ENCODE measurements around the gene SMG6. TPM values are rescaled to one million over a fixed set of nuclear protein-coding genes. Genes with fewer than 3 reads are reported as not detected.
"Not testable (repeated sequence)": the region's sequence is repeated elsewhere in the genome, so short reads cannot be mapped to it uniquely, and the experiment has no call there.

Gene SMG6
- total RNA-seq, 1 experiment from 2014 or later: 13.5 TPM

GRCh38 chr17:2172077-2172851 is 131.3 kb downstream of the SMG6 start:
- CTCF ChIA-PET: interaction anchor here (0.6 kb wide), 1 partner anchor 643 kb away, joined by 3 read pairs; no protein-coding TSS in a partner anchor
- H3K4me3 Mint-ChIP-seq (ENCODE audit: low read depth, unreplicated experiment): no peak overlapping the region
- TF ChIP-seq, protein P1, sequence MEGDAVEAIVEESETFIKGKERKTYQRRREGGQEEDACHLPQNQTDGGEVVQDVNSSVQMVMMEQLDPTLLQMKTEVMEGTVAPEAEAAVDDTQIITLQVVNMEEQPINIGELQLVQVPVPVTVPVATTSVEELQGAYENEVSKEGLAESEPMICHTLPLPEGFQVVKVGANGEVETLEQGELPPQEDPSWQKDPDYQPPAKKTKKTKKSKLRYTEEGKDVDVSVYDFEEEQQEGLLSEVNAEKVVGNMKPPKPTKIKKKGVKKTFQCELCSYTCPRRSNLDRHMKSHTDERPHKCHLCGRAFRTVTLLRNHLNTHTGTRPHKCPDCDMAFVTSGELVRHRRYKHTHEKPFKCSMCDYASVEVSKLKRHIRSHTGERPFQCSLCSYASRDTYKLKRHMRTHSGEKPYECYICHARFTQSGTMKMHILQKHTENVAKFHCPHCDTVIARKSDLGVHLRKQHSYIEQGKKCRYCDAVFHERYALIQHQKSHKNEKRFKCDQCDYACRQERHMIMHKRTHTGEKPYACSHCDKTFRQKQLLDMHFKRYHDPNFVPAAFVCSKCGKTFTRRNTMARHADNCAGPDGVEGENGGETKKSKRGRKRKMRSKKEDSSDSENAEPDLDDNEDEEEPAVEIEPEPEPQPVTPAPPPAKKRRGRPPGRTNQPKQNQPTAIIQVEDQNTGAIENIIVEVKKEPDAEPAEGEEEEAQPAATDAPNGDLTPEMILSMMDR (IDR thresholded peaks at IDR 0.05; ENCODE audit: unreplicated experiment): no peak
- peaks cover 3% of the 10 kb centered on the region for H3K36me3 Mint-ChIP-seq (ENCODE audit: insufficient read depth, unreplicated experiment)
- no peaks in the 10 kb centered on the region for H3K9me3 Mint-ChIP-seq (ENCODE audit: low read depth, unreplicated experiment)
- intact Hi-C loops (cut with micrococcal nuclease; ENCODE audit: unreplicated experiment): no loop called here
- DNase-seq: no peak
- H3K27ac Mint-ChIP-seq (ENCODE audit: unreplicated experiment): no peak overlapping the region
- H3K27me3 Mint-ChIP-seq (ENCODE audit: unreplicated experiment): no peaks in the 10 kb centered on the region
- H3K4me1 Mint-ChIP-seq (ENCODE audit: low read depth, unreplicated experiment): no peaks in the 10 kb centered on the region
- BruUV-seq (replicated peaks): no TSS peak

DNA sequence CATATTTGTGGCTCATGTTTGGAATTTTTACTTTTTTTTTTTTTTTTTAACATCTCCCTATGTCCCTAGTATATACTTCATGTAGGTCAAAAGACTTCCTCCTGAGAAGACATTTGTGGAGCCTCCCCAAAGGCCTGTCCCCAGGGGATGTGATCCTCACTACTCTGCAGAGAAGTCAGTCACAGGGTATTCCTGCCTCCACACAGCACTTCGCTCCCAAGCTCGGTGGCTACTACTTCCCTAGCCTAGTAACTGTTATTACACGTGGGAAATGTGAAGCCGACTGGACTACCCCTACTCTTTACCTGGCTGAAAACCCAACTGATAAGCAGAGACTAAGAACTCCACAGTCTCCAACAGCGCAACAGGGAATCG is 131.9 kb downstream of the SMG6 start:
- no peak for DNase-seq
- CTCF ChIA-PET: interaction anchor here (0.6 kb wide), 1 partner anchor 644 kb away, joined by 3 read pairs; no protein-coding TSS in a partner anchor
- Mint-ChIP-seq H3K9me3 (ENCODE audit: low read depth, unreplicated experiment) (no peaks in the 10 kb centered on the region), H3K4me3 (ENCODE audit: low read depth, unreplicated experiment) (no peak overlapping the region), H3K36me3 (ENCODE audit: insufficient read depth, unreplicated experiment) (peaks cover 3% of the 10 kb centered on the region), H3K27ac (ENCODE audit: unreplicated experiment) (no peak overlapping the region), H3K27me3 (ENCODE audit: unreplicated experiment) (no peaks in the 10 kb centered on the region), H3K4me1 (ENCODE audit: low read depth, unreplicated experiment) (no peaks in the 10 kb centered on the region)
- TF ChIP-seq, protein P1 (IDR thresholded peaks at IDR 0.05; ENCODE audit: unreplicated experiment): no peak
- intact Hi-C loops (cut with micrococcal nuclease; ENCODE audit: unreplicated experiment): no loop called here
- BruUV-seq (replicated peaks): no TSS peak

- Mint-ChIP-seq H3K36me3 (ENCODE audit: insufficient read depth, unreplicated experiment) (peaks cover 3% of the 10 kb centered on the region), H3K27me3 (ENCODE audit: unreplicated experiment) (no peaks in the 10 kb centered on the region), H3K27ac (ENCODE audit: unreplicated experiment) (no peak overlapping the region), H3K9me3 (ENCODE audit: low read depth, unreplicated experiment) (no peaks in the 10 kb centered on the region), H3K4me3 (ENCODE audit: low read depth, unreplicated experiment) (no peak overlapping the region), H3K4me1 (ENCODE audit: low read depth, unreplicated experiment) (no peaks in the 10 kb centered on the region)
- CTCF ChIA-PET: no interaction called here
- BruUV-seq (replicated peaks): no TSS peak
- intact Hi-C loops (cut with micrococcal nuclease; ENCODE audit: unreplicated experiment): no loop called here
- no peak for DNase-seq
- TF ChIP-seq, protein P1 (IDR thresholded peaks at IDR 0.05; ENCODE audit: unreplicated experiment): no peak
These were observed 133.6 kb downstream of the SMG6 start for GRCh38 chr17:2170023-2170422.

DNA sequence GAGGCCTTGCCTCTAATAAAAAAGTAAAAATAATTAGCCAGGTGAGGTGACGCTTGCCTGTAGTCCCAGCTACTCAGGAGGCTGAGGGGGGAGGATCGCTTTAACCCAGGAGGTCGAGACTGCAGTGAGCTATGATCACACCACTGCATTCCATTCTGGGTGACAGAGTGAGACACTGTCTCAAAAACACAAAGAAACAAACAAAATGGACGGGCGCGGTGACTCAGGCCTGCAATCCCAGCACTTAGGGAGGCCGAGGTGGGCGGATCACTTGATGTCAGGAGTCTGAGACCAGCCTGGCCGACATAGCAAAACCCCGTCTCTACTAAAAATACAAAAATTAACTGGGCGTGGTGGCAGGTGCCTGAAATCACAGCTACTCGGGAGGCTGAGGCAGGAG is 137.9 kb downstream of the SMG6 start:
- H3K27ac Mint-ChIP-seq (ENCODE audit: unreplicated experiment); DNase-seq; intact Hi-C loops (cut with micrococcal nuclease; ENCODE audit: unreplicated experiment); H3K9me3 Mint-ChIP-seq (ENCODE audit: low read depth, unreplicated experiment); H3K4me1 Mint-ChIP-seq (ENCODE audit: low read depth, unreplicated experiment); H3K4me3 Mint-ChIP-seq (ENCODE audit: low read depth, unreplicated experiment); BruUV-seq (replicated peaks); H3K27me3 Mint-ChIP-seq (ENCODE audit: unreplicated experiment); H3K36me3 Mint-ChIP-seq (ENCODE audit: insufficient read depth, unreplicated experiment): not testable (repeated sequence)
- CTCF ChIA-PET: interaction anchor here (0.7 kb wide), 1 partner anchor 47 kb away, joined by 5 read pairs; no protein-coding TSS in a partner anchor

DNA sequence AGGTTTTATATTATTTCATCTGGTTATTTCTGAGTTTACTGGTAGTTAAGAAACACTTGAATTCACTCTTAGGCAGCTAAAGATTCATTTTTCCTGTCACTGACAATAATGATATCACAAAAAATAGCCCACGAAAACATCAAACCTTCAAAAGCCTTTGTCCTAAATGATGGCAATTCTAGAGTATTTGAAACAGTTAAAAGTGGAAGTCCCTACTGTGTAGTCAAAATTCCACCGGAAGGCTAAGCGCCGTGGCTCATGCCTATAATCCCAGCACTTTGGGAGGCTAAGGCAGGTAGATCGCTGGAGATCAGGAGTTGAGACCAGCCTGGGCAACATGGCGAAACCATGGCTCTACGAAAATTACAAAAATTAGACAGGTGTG is 145.2 kb downstream of the SMG6 start:
- BruUV-seq (replicated peaks): no TSS peak
- no peaks in the 10 kb centered on the region for H3K27me3 Mint-ChIP-seq (ENCODE audit: unreplicated experiment)
- no peaks in the 10 kb centered on the region for H3K9me3 Mint-ChIP-seq (ENCODE audit: low read depth, unreplicated experiment)
- CTCF ChIA-PET: interaction anchor here (0.7 kb wide), 1 partner anchor 540 kb away, joined by 6 read pairs; no protein-coding TSS in a partner anchor
- intact Hi-C loops (cut with micrococcal nuclease; ENCODE audit: unreplicated experiment): no loop called here
- H3K36me3 Mint-ChIP-seq (ENCODE audit: insufficient read depth, unreplicated experiment): peaks cover 5% of the 10 kb centered on the region
- no peak for DNase-seq
- H3K27ac Mint-ChIP-seq (ENCODE audit: unreplicated experiment): no peak overlapping the region
- no peak overlapping the region for H3K4me3 Mint-ChIP-seq (ENCODE audit: low read depth, unreplicated experiment)
- no peaks in the 10 kb centered on the region for H3K4me1 Mint-ChIP-seq (ENCODE audit: low read depth, unreplicated experiment)
- TF ChIP-seq, protein P1 (IDR thresholded peaks at IDR 0.05; ENCODE audit: unreplicated experiment): no peak
